Prostate gland (tissue), 2 donors: ENCODE data around the gene LDB3.

Source experiments
- CTCF ChIP-seq, 4 experiments: fragments of 200-600 bp in 2 of 4; fragments of 450-650 bp in 2 of 4; sonication (generic) in 2 of 4; IDR thresholded peaks; 1 replicate in 3 of 4; 2 replicates in 1 of 4; pipeline ENCODE4 v1.5.1; 2016 to 2019; ENCODE audit warnings: antibody characterized with exemption in 4 of 4, mild to moderate bottlenecking in 2 of 4, moderate library complexity in 2 of 4
- POLR2A ChIP-seq: fragments of 450-650 bp; IDR thresholded peaks from one replicate; pipeline ENCODE4 v1.6.1; 2016; ENCODE audit warnings: antibody characterized with exemption, mild to moderate bottlenecking

- no peak for TF ChIP-seq POLR2A
- TF ChIP-seq CTCF (IDR thresholded peaks at IDR 0.05), result no peak
Measured at GRCh38 chr10:86644152-86644793, 24.0 kb upstream of the LDB3 start.
